Fibroblast of skin of right quadriceps (primary cell): ENCODE results near the gene ITGBL1.
"Not testable (repeated sequence)": the region's sequence is repeated elsewhere in the genome, so short reads cannot be mapped to it uniquely, and the experiment has no call there.

Experiments
- DNase-seq: peaks from one replicate; pipeline ENCODE4 v3.0.0-alpha.2; 2013

The ITGBL1 gene

DNA sequence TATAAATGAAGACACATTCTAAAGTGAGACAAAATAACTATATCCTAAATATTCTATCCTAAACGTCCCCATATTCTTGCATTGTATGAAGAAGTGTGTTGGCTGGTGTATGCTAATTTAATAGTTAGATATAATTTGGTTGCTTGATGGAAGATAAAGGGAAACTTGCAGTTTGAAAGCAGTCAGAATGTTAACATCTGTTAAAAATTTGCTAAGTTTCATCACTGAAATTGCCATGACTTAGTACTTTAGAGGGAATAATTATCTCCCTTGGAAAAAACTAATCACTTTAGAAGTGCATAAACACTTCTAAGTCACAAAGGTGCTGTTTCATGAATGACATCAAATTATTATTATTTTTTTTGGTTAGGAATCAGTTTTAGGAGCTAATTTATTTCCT, 61.6 kb downstream of the ITGBL1 start:
- DNase-seq: no peak

DNA sequence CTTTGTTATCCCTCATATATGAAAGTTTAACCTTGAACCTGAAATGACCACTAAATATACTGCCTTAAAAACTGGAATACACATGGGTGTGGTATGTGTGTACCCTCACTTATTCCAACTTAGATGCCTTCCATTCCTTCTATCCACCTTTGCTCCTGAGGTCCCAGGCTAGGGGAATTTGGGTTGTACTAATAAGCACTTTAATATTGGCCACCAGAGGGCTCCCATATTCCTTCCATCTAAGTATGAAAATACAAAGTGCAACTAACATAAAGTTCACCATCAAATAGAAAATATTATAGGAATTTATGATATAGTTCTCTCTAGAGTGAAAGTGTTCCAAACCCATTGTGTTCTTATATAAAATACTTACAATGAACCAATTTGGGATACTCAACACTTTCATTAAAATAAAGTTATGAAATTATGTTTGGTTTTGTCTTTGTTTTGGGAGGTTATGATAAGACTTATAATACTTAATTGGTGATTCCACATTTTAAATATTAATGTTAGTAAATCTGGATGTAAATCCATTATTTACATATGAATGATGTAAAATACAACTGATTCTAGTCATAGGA, 62.3 kb downstream of the ITGBL1 start:
- DNase-seq: peak; percentile 63

DNA sequence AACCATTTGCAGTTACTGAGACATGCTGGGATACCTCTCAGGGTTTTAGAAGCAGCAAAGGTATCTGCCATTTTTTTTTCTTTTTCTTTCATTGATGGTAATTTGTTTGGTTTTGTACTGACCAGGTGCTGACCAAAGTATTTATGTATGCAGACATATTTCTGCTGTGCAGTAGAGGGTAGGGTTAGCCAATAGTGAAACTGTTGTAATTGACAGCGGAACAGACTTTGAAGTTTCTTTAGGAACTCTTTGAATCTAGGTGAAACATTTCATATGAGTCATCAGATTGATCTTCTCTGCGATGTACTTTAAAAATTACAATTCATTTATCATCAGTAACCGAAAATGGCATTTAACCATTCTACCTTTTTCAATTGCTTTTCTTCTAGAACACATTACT, 63.0 kb downstream of the ITGBL1 start:
- no peak for DNase-seq

DNA sequence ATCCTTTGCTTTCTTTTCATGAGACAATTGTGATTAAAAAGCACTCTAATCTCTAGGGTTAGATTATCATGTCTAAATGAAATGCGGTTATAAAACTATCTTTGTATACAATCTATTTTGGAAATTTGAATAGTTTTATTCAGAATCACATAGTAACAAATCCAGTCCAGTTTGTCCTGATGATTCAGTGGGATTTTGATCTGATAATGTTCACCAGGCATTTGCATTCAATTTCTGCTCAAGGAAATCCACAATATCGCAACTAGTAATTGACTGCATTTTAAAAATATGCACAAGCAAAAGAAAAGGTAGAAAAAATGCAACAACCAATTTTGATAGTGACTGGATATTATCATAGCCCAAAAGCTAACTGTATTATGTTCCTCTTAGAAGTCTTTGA, 63.8 kb downstream of the ITGBL1 start:
- no peak for DNase-seq

DNA sequence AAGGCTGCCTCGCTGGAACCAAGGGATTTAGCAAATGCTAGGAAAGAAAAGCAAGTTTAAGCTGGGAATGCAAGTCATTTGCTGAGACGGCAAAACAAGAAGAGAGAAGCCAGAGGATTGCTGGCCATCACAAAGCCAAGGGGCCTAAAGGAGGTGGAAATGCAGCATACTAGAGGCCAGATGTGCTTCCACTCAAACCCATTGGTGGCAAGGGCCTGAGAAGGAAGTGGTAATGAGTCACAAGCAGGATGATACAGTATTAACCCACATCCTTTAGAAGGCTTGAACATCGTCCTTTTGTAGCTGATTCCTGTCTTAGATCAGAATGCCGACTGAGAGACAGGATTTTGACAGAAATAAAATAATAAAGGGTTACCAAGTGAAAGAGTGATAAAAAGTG, 68.2 kb downstream of the ITGBL1 start:
- peak; percentile 86 for DNase-seq

DNA sequence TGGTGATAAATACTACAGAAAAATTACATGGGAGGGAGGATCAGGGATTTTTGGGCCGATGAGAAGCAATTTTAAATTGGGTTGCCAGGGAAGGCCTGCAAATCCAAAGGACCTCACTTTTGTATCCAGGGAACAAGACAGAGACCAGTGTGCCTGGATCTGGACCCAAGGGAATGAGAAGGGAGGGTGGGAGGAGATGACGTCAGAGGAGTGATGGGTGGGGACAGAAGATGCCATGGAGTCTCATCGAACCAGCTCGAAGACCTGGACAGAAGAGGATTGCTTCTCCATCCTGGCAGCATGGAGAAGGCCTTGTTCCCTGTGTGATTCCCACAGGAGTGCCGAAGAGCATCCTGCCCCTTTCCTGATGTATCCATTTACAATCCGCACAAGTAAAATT, 68.9 kb downstream of the ITGBL1 start:
- no peak for DNase-seq

DNA sequence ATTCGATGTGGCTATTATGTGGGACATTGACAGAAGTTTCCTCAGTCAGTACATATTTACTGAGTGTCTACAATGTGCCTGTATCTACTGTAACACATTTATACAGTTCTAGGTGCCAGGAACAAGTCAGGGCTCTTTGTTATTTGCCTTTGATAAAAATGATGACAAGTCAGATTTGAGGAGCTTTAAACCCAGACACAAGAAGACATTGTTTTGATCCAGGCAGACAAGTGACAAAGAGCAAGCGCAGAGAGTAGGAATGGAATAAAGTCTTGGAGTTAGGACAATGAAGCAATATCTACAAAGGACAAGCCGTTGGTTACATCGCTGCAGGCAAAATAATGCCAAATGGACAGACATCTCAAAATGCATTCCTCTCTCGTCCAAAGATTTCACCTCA, 70.1 kb downstream of the ITGBL1 start:
- no peak for DNase-seq

DNA sequence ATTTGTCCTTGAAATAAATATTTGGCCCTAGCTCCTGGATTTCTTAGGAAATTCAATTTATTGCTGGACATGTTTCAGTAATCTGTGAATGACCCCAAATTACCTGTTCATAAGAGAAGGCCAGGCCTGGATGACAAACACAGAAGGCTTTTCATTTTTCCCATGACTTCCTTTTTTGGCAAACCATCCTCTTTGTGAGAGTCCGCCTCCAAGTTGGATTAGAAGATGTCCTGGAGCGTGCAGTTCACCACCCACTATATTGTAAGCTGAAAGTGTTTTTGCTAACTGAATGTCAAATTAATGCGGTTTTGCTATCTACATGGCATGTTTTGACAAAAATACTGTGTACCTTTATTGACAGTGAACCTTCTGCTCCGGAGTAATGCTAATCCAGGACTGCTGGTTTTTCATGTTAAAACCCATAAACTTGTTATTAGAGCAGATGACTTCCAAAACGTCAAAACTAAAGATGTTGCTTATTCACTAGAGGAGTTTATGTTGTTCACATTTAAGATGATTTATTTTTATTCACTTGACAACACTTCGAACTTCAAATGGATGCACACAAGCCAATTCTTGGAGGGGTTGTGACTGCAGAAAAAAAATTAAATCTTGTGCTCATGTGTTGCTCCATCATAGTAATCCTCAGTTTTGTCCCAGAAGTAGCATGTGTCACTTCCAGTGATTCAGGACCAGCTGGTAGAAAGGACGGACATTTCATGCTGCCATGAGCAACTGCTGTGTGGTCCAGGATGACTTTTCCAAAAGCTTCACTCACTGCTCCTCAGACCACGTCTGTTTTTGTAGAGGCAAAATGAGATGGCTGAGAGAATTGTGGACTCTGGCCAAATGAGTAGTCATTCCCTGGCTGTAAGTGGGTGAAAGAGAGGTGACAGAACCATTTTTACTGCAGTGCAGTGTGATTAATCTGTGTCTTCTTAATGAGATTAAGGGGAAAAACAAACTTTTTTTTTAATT, 71.0 kb downstream of the ITGBL1 start:
- DNase-seq: peak; percentile 89

DNA sequence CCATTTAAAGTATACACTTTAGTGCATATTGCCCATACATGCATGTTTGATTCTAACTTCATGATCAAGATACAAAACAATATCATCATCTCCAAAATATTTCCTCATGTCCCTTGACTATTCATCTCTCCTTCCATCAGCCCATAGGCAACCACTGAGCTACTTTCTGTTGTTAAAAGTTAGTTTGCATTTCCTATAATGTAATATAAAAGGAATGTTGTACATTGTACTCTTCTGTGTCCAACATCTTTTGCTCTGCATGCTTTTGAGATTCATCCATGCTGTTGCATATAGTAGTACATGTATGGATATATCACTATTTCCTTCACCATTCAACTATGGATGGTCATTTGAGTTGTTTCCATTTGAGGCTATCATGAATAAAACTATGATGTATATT, 74.7 kb downstream of the ITGBL1 start:
- peak; percentile 70 for DNase-seq

DNA sequence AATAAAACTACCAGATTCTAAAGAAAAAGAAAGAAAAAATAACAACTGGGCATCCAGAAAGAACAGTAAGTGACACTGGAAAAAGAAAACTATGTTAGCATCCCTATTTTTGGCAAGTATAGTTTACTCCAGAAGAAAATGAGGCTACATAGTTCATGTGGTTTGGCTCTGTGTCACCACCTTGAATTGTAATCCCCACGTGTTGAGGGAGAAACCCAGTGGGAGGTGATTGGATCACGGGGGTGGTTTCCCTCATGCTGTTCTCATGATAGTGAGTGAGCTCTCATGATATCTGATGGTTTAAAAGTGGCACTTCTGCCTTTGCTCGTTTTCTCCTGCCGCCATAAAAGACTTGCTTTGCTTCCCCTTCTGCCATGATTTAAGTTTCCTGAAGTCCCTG, 76.9 kb downstream of the ITGBL1 start:
- peak; percentile 90 for DNase-seq

DNA sequence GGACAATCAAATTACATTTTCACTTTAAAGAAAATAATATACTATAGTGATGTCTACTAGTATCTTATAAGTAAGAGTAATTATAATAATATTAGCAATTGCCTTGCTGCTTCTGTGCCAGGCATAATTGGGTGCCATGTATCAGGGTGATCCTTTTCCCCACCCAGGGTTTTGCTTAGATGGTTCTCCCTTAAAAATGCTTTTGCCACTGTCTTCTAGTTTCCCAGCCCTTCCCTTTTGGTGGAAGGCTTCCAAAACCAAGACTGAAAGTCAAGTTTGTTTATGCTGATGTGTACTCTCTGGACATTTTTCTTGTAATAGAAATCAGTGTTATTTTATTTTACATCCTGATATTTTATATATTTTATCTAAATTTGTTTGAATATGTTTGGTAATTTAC, 77.8 kb downstream of the ITGBL1 start:
- no peak for DNase-seq

DNA sequence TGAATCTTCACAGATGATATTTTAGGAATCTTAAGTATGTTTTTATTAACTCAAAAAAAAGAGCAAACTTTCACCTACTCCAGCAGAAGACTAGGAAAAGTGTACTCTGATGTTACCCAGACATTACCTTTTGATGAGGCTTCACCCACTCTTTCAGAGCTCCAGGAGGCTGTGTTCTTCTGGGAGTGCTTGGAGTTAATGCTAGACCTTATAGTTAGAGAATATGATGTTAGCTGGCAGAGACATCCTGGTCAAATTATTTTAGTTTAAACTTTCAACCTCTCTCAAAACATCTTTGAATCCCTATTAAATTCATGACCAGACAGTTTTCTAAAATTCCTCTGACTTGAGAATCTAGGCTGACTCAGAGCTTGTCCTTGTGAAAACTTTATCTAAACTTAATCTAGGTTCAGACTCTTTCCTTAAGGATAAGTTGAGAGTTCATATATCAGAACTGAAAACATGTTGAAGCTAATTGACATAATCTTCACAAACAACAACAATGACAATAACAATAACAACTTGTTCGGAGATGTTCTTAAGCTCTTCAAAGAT, 82.8 kb downstream of the ITGBL1 start:
- peak; percentile 57 for DNase-seq

DNA sequence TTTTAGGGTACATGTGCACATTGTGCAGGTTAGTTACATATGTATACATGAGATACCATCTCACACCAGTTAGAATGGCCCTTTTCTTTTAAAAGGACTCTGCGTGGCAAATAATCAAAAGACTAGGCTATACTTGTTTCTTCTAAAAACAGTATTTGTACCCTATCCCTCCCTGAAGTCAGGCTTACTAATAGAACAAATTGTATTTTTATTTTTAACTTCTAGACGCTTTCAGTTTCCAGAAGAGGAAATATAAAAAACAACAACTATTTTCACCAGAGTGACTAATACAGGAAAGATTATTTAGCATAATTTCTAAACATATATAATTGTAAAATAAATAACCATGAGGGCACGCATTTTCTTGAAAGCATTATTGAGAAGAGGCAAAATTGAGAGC, 83.6 kb downstream of the ITGBL1 start:
- DNase-seq: no peak

DNA sequence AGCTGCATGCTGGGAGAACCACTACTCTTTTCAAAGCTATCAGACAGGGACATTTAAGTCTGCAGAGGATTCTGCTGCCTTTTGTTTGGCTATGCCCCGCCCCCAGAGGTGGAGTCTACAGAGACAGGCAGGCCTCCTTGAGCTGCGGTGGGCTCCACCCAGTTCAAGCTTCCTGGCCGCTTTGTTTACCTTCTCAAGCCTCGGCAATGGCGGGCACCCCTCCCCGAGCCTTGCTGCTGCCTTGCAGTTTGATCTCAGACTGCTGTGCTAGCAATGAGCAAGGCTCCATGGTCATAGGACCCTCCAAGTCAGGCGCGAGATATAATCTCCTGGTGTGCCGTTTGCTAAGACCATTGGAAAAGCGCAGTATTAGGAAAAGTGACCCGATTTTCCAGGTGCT, 92.1 kb downstream of the ITGBL1 start:
- DNase-seq: not testable (repeated sequence)

DNA sequence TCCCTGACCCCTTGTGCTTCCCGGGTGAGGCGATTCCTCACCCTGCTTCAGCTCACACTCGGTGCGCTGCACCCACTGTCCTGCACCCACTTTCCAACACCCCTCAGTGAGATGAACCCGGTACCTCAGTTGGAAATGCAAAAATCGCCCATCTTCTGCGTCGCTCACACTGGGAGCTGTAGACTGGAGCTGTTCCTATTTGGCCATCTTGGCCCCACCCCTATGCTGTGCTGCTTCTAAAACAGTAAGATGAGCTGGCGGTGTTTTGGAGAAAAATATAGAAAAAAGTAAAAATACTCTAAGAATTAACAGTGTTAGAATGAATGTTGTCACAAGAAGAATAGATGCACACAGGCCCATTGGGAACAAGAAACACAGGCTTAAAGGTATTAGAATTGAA, 92.5 kb downstream of the ITGBL1 start:
- DNase-seq: no peak

DNA sequence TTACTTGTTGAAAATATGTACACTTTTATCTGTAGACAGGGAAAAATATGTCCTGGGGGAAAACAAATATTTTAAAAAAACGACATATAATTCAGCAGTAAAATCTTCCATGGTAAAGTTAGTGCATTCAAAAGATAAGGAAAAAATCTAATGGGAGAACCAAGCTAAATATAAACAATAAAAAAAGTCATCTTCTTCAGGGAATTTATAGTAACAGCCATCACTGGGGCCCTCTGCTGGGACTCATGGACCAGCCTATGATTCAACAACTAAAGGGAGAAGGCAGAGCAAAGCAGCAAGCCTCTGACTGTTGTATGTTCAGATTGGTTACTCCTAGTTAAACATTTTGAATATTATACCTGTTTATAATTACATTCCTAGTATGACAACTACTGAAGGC, 93.0 kb downstream of the ITGBL1 start:
- no peak for DNase-seq

DNA sequence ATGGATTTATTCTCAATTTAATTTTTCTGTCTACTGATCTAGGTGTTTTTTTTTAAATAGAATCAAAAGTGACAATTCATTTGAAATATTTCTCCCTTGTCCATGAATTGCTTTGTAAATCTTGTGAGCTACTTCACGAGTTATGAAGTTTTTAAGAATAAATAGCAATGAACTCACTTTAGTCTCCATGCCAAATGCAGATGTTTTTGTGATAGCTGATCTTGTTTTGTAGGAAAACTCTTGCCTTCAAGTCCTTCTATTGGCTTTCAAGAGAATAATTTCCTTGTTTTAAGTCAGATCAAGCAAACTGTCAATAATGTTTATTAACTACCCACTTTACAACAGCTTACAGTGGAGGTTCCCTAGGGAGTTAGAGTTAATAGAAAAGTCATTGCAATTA, 99.8 kb downstream of the ITGBL1 start:
- no peak for DNase-seq

DNA sequence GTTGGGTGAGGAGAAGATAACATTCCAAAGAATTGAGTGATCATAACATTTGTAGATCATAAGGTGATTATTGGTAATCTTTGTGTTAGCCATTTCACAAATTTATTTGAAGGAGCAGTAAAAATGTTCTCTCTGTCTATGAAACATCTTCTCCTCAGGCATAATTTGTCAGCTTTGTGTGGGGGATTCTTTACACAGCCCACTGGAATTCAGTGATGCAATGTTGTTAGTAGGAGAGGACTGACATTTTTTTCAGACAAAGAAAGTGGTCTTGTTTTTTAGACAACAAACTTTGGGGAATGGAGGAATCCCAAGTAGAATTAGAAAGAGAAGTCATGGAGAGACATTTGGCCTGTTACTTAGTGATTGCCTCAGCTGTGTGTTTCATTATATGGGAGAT, 100.3 kb downstream of the ITGBL1 start:
- peak; percentile 87 for DNase-seq

DNA sequence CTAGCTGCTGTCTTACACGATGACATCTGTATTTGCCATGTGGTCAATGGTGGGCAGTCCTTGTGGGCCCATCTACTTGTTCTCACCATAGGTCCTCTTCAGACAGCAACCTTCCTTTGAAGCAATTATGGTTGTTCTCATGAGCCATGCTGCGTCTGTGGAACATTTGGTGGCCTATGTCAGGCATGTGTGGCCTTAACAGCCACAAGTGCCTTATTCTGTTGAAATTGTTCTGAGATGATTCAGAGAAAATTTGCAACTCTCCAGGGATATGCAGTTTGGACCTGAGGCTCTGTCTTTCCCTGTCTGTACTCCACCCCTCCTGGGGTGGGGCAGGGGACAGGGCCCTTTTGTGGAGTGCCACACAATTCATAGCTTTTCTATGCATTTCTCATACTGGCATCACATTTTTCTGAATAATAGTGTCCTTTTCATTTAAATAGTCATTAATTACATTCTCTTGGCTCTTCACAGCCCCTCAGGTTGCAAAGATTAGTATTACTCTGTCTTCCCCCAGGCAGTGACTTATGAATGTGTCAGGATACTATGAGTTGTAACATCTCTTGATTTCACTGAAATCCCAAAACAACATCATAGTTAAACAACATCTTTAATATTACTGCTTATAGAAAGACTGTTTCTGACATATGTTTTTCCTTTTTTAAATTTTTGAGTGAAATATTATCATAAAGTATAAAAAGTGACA, 102.1 kb downstream of the ITGBL1 start:
- peak; percentile 53 for DNase-seq

DNA sequence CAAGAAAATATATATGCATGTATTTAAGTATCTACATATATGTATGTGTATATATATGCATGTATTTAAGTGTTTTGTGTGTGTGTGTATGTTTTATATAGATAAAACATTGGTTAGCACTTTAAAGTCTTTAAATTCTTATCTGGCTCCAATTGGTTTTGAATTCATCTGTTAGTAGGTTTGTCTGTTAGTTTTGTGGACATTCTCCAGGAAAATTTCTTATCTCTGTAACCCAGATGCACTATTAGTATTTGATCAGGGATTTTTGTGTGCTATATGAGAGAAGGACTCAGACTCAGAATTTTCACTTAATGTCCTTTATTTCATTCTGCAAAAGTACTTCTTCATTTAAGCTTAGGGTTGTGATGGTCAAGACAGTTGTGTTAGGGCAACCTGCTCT, 103.1 kb downstream of the ITGBL1 start:
- no peak for DNase-seq

DNA sequence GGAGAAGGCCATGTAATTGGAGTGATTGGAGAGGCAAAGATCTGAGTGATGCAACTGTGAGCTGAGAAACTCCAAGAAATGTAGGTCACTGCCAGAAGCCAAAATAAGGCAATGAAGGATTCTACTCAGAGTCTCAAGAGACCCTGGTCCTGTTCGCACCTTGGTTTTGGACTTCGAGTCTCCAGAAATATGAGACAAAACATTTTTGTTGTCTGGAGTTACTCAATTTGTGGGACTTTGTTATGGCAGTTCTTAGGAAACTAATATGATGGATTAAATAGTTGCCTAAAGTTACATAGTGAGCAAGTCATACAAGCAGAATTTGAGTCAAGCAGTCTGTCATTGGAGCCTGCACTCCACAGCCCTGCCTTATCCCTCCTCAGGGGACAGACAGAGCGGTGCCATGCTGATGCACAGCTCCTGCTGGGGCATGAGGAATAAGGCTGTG, 104.2 kb downstream of the ITGBL1 start:
- peak; percentile 90 for DNase-seq

DNA sequence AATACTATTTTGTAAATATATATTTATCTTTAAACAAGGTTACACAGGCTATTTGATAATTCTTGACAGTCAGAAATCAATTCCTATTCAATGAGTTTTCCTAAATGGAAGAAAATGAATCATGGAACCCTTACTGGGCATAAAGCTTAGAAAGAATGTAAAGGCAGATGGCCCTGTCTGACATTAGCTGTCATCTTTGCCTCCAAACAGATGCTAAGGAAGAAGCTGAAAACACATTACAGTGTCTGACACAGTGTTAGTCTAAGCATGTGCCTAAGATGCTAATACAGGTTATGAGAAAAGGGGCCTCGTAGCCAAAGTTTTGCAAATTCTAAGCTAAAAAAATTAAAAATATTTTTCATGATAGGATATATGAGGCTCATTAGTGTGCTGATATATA, 112.8 kb downstream of the ITGBL1 start:
- no peak for DNase-seq

DNA sequence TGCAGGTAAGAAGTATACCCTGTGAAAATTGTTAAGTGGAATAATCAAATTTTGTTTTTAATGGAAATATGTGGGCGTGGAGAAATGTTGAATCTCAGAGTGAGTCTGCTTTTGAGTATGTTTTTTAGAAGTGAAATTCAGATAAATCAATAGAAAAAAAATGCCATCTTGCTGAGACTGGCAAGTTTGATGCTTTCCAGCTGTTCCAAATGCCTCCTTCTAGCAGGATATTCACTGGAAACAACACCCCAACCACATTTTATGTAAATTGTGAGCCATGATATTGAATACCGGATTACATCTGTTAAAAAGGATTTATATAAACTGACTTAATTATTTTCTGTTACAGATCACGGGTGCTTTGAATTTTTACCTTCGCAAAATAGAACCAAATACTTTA, 115.4 kb downstream of the ITGBL1 start:
- DNase-seq: no peak

DNA sequence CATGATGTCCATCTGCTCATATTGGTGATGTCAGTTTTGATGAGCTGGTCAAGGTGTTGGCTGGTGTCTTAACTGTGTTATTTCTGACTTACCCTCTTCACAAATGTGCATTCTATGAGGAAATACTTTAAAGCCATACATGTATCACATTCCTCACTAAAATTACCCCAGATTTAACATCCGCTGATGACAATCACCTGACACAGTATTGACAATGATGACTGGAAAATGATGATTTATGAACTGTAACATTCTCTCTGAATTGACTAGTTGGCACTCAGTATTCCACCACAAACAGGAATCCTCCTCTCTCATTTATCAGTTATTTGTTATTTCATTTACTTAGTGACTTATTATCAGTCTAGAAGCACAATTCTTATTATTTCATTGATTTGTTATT, 117.3 kb downstream of the ITGBL1 start:
- DNase-seq: no peak
